Upper lobe of left lung (tissue), 6 donors: ENCODE results near the gene FAM180A. TPM values are rescaled to one million over a fixed set of nuclear protein-coding genes. Genes with fewer than 3 reads are reported as not detected.
A peak's percentile ranks its signal among the peaks of the same experiment; 100 is the strongest.

ENCODE experiments used
- ATAC-seq, 2 donors: fragments of 200-7000 bp; cut with Tn5 transposase; one replicate each; pipeline ENCODE4 v1.9.1; 2022; ENCODE audit warnings: mild to moderate bottlenecking in 2 of 2, moderate library complexity in 2 of 2; ENCODE audit not compliant: low FRiP score in 2 of 2
- DNase-seq, 2 donors: peaks; one replicate each; pipeline ENCODE4 v3.0.0-alpha.2; 2019 to 2020
- H3K27ac ChIP-seq, 4 donors: fragments of 200-600 bp; sonication (generic); one replicate each; pipeline ENCODE4 v1.5.1; 2016 to 2019
- H3K27me3 ChIP-seq, 4 donors: fragments of 200-600 bp; sonication (generic); one replicate each; pipeline ENCODE4 v1.5.1; 2017 to 2019
- H3K36me3 ChIP-seq, 4 donors: fragments of 200-600 bp; sonication (generic); one replicate each; pipeline ENCODE4 v1.5.1; 2016 to 2019
- H3K4me1 ChIP-seq, 4 donors: fragments of 200-600 bp; sonication (generic); one replicate each; pipeline ENCODE4 v1.5.1; 2018 to 2019
- H3K4me3 ChIP-seq, 4 donors: fragments of 200-600 bp; sonication (generic); one replicate each; pipeline ENCODE4 v1.5.1; 2017 to 2019; ENCODE audit warnings: mild to moderate bottlenecking in 2 of 4, moderate library complexity in 1 of 4
- H3K9me3 ChIP-seq, 4 donors: fragments of 200-600 bp; sonication (generic); one replicate each; pipeline ENCODE4 v1.5.1; 2018 to 2019
- EP300 ChIP-seq, 4 donors: sonication (generic); formaldehyde crosslinking; IDR thresholded peaks; one replicate each; pipeline ENCODE4 v1.5.1; 2017; ENCODE audit warnings: antibody characterized with exemption in 4 of 4, control low read depth in 2 of 4
- POLR2A ChIP-seq, 4 donors: fragments of 450-650 bp; IDR thresholded peaks; one replicate each; pipeline ENCODE4 v1.5.1; 2016 to 2017; ENCODE audit warnings: antibody characterized with exemption in 4 of 4, mild to moderate bottlenecking in 2 of 4
- POLR2AphosphoS5 ChIP-seq, 2 donors: sonication (generic); formaldehyde crosslinking; IDR thresholded peaks; one replicate each; pipeline ENCODE4 v1.5.1; 2017; ENCODE audit warnings: antibody characterized with exemption in 2 of 2
- WGBS, 2 donors: methylation state at CpG; one replicate each; pipeline ENCODE4 v1.1.5; 2017 to 2018; 5-methylcytosine and 5-hydroxymethylcytosine counted together
- total RNA-seq, 6 donors: library from RNA; depleted of rRNA in 4 of 6; stranded (reverse); fragments of >200 nt in 4 of 6; gene quantifications; one replicate each; pipeline versions ENCODE4 v1.1.0 to v1.2.1, GENCODE V29; 2016 to 2021
- TF ChIP-seq, protein P1 (sequence below), 6 experiments: fragments of 450-650 bp in 4 of 6; fragments of 200-600 bp in 2 of 6; sonication (generic) in 2 of 6; IDR thresholded peaks; one replicate each; pipeline ENCODE4 v1.5.1; 2016 to 2019; ENCODE audit warnings: antibody characterized with exemption in 6 of 6
- donor health status: DM: no; HTN: no; CAD: no; lungs with moderate emphysema.
- donor health status: DM: no; HTN: yes; CAD: no; lungs with severe emphysema.

Gene FAM180A
- total RNA-seq, 6 donors from 2014 or later = 1.0 to 4.8 (median 2.5) TPM; not detected in 2

DNA sequence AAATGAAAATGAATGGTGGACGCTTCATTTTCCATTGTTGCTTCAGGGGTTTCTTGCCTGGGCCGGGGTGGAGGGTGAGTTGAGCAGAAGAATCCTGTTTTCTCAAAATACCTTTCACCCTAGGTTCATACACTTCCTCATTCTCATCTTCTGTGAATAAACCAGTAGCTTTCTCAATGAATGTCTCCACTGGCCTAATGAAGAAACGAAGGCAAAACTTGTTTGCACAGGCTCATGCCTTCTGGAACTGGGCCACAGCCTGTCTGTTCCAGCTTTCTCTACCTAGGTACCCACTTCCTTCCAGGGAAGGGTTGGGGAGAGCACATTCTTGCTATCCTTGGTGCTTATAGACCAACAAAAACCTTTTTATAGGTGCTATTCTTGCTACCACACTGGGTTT lies 65.0 kb downstream of the FAM180A start:
- no peaks in the 10 kb centered on the region for H3K27me3 ChIP-seq
- no peaks in the 10 kb centered on the region for H3K9me3 ChIP-seq
- H3K4me1 ChIP-seq = peaks cover 0 to 10% (median 4%) of the 10 kb centered on the region in 4 donors
- no peak overlapping the region for H3K4me3 ChIP-seq
- DNase-seq (no peak), ATAC-seq (no peak)
- peaks cover 0 to 6% (median 1%) of the 10 kb centered on the region in 4 donors for H3K36me3 ChIP-seq
- H3K27ac ChIP-seq = peak overlapping the region in 1 of 4 donors; percentile 39
- TF ChIP-seq POLR2AphosphoS5 (IDR thresholded peaks at IDR 0.05) (no peak), EP300 (IDR thresholded peaks at IDR 0.05) (no peak), POLR2A (IDR thresholded peaks at IDR 0.05) (no peak)
- TF ChIP-seq, protein P1, sequence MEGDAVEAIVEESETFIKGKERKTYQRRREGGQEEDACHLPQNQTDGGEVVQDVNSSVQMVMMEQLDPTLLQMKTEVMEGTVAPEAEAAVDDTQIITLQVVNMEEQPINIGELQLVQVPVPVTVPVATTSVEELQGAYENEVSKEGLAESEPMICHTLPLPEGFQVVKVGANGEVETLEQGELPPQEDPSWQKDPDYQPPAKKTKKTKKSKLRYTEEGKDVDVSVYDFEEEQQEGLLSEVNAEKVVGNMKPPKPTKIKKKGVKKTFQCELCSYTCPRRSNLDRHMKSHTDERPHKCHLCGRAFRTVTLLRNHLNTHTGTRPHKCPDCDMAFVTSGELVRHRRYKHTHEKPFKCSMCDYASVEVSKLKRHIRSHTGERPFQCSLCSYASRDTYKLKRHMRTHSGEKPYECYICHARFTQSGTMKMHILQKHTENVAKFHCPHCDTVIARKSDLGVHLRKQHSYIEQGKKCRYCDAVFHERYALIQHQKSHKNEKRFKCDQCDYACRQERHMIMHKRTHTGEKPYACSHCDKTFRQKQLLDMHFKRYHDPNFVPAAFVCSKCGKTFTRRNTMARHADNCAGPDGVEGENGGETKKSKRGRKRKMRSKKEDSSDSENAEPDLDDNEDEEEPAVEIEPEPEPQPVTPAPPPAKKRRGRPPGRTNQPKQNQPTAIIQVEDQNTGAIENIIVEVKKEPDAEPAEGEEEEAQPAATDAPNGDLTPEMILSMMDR (IDR thresholded peaks at IDR 0.05) = no peak
- 83 to 92% methylated on average over 3 of the region's 3 CpGs for WGBS, 2 donors

DNA sequence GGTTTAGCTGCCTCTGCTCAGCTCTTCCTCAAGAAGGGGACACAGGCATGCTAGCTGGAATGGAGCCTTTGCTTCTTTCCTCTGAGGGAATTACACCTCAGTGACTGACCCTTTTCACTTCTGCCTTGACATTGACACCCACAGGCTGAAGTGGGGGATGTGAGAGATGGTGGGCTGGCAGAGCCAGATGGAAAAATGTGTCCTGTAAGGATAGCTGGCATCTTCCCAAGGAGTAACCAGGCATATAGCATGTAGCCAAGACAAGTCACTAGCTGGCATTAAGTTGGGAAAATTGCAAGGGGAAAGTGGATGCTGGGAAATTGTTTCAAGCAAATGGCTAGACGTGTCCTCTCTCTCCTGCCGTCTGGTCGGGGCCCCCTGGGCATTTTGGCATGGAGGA lies 66.4 kb downstream of the FAM180A start:
- no peak for TF ChIP-seq POLR2A (IDR thresholded peaks at IDR 0.05)
- TF ChIP-seq EP300 (IDR thresholded peaks at IDR 0.05) = no peak
- TF ChIP-seq, protein P1 (IDR thresholded peaks at IDR 0.05) = no peak
- TF ChIP-seq POLR2AphosphoS5 (IDR thresholded peaks at IDR 0.05) = no peak
- DNase-seq (no peak), ATAC-seq (no peak)
- H3K4me1 ChIP-seq = peaks cover 0 to 10% (median 6%) of the 10 kb centered on the region in 4 donors
- H3K27me3 ChIP-seq = no peaks in the 10 kb centered on the region
- 82 to 89% methylated on average over 3 of the region's 3 CpGs for WGBS, 2 donors
- peaks cover 0 to 13% (median 5%) of the 10 kb centered on the region in 4 donors for H3K36me3 ChIP-seq
- no peak overlapping the region for H3K4me3 ChIP-seq
- no peaks in the 10 kb centered on the region for H3K9me3 ChIP-seq
- H3K27ac ChIP-seq = peak overlapping the region in 2 of 4 donors; percentile 10 to 50

DNA sequence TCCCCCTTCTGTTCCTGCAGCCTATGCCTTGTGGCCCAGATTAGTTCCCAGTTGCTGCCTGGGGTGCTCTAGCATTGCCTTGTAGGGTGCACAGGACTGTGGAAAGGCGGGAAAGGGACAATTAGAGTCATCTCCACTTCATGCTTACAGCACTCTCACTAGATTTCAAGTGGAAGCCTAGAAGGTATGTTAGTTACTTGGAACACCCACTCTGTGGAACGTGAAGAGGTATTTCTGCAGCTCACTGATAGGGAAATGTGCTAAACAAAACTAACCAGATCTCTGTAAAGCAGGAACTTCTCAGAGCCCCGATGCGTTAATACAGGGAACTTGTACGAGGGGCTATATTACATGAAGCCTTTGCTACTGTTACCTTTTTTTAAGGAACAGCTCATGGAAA lies 66.9 kb downstream of the FAM180A start:
- DNase-seq (no peak), ATAC-seq (peak in 1 of 2 donors; percentile 47)
- H3K4me1 ChIP-seq = peaks cover 0 to 10% (median 6%) of the 10 kb centered on the region in 4 donors
- H3K27me3 ChIP-seq = no peaks in the 10 kb centered on the region
- H3K27ac ChIP-seq = peak overlapping the region in 1 of 4 donors; percentile 50
- H3K36me3 ChIP-seq = peaks cover 0 to 13% (median 4%) of the 10 kb centered on the region in 4 donors
- no peaks in the 10 kb centered on the region for H3K9me3 ChIP-seq
- 59 to 72% methylated on average over 5 of the region's 5 CpGs for WGBS, 2 donors
- TF ChIP-seq EP300 (IDR thresholded peaks at IDR 0.05) (no peak), POLR2AphosphoS5 (IDR thresholded peaks at IDR 0.05) (no peak), POLR2A (IDR thresholded peaks at IDR 0.05) (no peak)
- TF ChIP-seq, protein P1 (IDR thresholded peaks at IDR 0.05) = no peak
- H3K4me3 ChIP-seq = no peak overlapping the region

Other genes starting within 250 kb of the FAM180A start
- 10 to 100 TPM; 12.1 to 25.7 (median 19.5) TPM for gene CNOT4, start 238.7 kb downstream of the FAM180A start, total RNA-seq
- 10 to 100 TPM; 27.4 to 41.9 (median 33.1) TPM for gene NUP205, start 190.9 kb downstream of the FAM180A start, total RNA-seq
- 10 to 100 TPM in 5 of 6 donors, 1 to 10 TPM in 1; 7.5 to 23.8 (median 20.4) TPM for gene STMP1, start 86.3 kb downstream of the FAM180A start, total RNA-seq
- under 1 TPM in 2 of 6 donors, not detected in 4; 0.20 to 0.30 TPM for gene SLC13A4, start 20.6 kb downstream of the FAM180A start, total RNA-seq
- 100 to 1,000 TPM in 2 of 6 donors, 10 to 100 TPM in 4; 34.2 to 145 (median 87.3) TPM for gene MTPN, start 228.5 kb upstream of the FAM180A start, total RNA-seq